ENCODE measurements around the gene SLX9.

DNA sequence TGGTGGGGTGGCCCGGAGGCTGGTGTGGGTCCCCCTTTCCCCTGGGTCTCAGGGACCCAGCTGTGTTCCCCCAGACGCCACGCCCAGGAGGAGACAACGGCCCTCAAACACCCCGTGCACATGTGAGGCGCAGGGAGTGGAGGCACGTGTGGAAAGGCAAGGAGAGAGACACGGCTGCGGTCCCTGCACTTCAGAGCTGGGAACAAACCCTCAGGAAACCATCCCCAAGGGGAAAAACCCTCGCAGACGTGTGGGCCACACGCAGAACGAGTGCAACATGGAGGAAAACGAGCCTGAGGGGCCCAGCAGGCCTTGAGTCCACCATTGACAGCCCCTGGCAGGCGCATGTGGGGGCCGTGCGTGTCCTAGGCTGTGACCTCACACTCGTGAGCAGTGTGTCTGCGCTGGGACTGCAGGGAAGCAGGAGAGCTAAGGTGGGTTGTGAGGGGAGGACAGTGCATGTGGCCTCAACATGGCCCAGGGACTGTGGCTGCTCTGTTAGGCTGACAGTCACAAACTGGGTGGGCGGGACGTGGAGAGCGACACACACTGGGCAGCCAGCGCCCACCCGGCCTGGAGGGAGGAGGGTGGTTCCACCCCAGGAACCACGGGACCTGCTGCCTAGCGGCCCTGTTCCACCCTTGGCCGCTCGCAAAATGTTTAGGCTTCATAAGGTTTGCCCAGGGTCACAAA lies 39.1 kb upstream of the SLX9 start:
- TF ChIP-seq POLR2A (IDR thresholded peaks at IDR 0.05) (no peak), CTCF (IDR thresholded peaks at IDR 0.05) (no peak)
